Body of pancreas (tissue), 4 donors: ENCODE measurements around the gene SAMHD1.
"Not testable (repeated sequence)": the region's sequence is repeated elsewhere in the genome, so short reads cannot be mapped to it uniquely, and the experiment has no call there.

Experiments
- CTCF ChIP-seq, 7 experiments: fragments of 450-650 bp in 4 of 7; fragments of 200-600 bp in 3 of 7; sonication (generic) in 3 of 7; IDR thresholded peaks; one replicate each; pipeline ENCODE4 v1.5.1; 2016 to 2019; ENCODE audit warnings: antibody characterized with exemption in 7 of 7
- POLR2A ChIP-seq, 3 donors: fragments of 450-650 bp; IDR thresholded peaks; one replicate each; pipeline ENCODE4 v1.6.1; 2016; ENCODE audit warnings: antibody characterized with exemption in 3 of 3, mild to moderate bottlenecking in 2 of 3

- TF ChIP-seq CTCF, POLR2A (IDR thresholded peaks at IDR 0.05): not testable (repeated sequence)
These were observed 45.4 kb downstream of the SAMHD1 start for GRCh38 chr20:36906086-36906485.
